Brain microvascular endothelial cell (primary cell): ENCODE measurements around the gene HES1.

Experiments used
- DNase-seq: peaks from one replicate; pipeline ENCODE4 v3.0.0-alpha.2; 2020
- H3K27ac ChIP-seq: fragments of 250-450 bp; sonication (Bioruptor Pico); 2 replicates; pipeline ENCODE4 v1.5.1; 2020; ENCODE audit warnings: mild to moderate bottlenecking, moderate library complexity
- H3K27me3 ChIP-seq: fragments of 250-450 bp; sonication (Bioruptor Pico); replicated peaks from 2 replicates; pipeline ENCODE4 v1.5.1; 2020; ENCODE audit warnings: mild to moderate bottlenecking
- H3K36me3 ChIP-seq: fragments of 250-450 bp; sonication (Bioruptor Pico); replicated peaks from 2 replicates; pipeline ENCODE4 v1.5.1; 2020; ENCODE audit warnings: mild to moderate bottlenecking
- H3K4me3 ChIP-seq: 2 replicates; pipeline ENCODE4 v1.5.1; 2011; ENCODE audit warnings: low read depth, mild to moderate bottlenecking, control low read depth, low read length, moderate library complexity
- CTCF ChIP-seq: IDR thresholded peaks from 2 replicates; pipeline ENCODE4 v1.5.1; 2011; ENCODE audit warnings: low read depth, mild to moderate bottlenecking, moderate library complexity, low read length, control low read depth, inconsistent platforms; ENCODE audit errors: missing control alignments
- in situ Hi-C: cut with HindIII; loops from 2 replicates; pipeline ENCODE4 v1.10.0; 2017; ENCODE audit warnings: low sequenced_read_pairs, low pct_ligation_motif_present

Gene HES1

GRCh38 chr3:194095902-194096301, 40.0 kb upstream of the HES1 start:
- no peaks in the 10 kb centered on the region for H3K36me3 ChIP-seq
- H3K27ac ChIP-seq = no peak overlapping the region
- in situ Hi-C loops = no loop called here
- no peak overlapping the region for H3K4me3 ChIP-seq
- no peak for DNase-seq
- no peak for TF ChIP-seq CTCF
- H3K27me3 ChIP-seq = peaks cover 29% of the 10 kb centered on the region

GRCh38 chr3:194097141-194097882, 38.6 kb upstream of the HES1 start:
- Histone ChIP-seq H3K36me3 (no peaks in the 10 kb centered on the region), H3K27ac (no peak overlapping the region), H3K4me3 (no peak overlapping the region), H3K27me3 (peaks cover 43% of the 10 kb centered on the region)
- in situ Hi-C loops = no loop called here
- no peak for DNase-seq
- no peak for TF ChIP-seq CTCF

DNA sequence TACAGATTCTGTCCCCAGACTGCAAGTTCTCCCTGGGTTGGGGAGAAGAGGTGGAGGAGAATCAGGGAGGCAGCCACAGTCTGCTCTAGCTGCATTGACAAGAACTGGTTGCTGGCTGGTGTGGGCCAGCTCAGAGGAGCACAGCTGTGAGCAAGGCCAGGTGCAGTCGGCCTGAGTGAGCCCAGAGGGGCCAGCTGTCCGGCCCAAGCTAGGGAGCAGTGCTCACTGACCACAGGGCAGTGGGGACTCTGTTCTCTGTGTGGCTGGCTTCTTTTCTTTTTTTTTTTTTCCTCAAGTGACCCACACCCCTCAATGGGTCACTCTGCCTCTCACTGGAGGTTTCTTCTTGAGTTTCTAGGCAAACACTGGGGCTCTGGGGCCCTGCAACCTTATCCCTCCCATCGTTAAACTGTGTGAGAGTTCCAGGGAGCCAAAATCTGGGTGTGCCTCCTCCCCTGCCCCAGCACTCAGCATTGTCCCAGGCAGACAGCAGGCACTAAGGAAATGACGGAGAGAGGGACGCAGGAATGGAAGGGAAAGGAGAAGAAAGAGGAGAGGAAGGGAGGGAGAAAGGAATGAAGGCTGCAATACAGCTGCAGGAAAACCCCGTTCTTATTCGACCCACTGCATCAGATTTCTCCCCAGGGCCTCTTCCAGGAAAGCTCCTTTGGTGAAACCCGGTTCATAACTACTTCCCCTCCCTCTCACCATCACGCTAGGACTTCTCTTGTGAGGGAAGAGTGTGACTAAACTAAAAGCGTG, 37.7 kb upstream of the HES1 start:
- in situ Hi-C loops = no loop called here
- no peaks in the 10 kb centered on the region for H3K36me3 ChIP-seq
- H3K27ac ChIP-seq = no peak overlapping the region
- peaks cover 49% of the 10 kb centered on the region for H3K27me3 ChIP-seq
- H3K4me3 ChIP-seq = no peak overlapping the region
- no peak for DNase-seq
- TF ChIP-seq CTCF = no peak

- TF ChIP-seq CTCF = no peak
- no peak overlapping the region for H3K27ac ChIP-seq
- no peak for DNase-seq
- in situ Hi-C loops = no loop called here
- no peak overlapping the region for H3K4me3 ChIP-seq
- H3K27me3 ChIP-seq = peaks cover 52% of the 10 kb centered on the region
- H3K36me3 ChIP-seq = no peaks in the 10 kb centered on the region
These were observed 37.1 kb upstream of the HES1 start for GRCh38 chr3:194098843-194099183.

GRCh38 chr3:194099215-194099614, 36.7 kb upstream of the HES1 start:
- no peak for DNase-seq
- in situ Hi-C loops = no loop called here
- H3K27me3 ChIP-seq = peaks cover 53% of the 10 kb centered on the region
- H3K27ac ChIP-seq = no peak overlapping the region
- H3K36me3 ChIP-seq = no peaks in the 10 kb centered on the region
- no peak overlapping the region for H3K4me3 ChIP-seq
- no peak for TF ChIP-seq CTCF
